Superior temporal gyrus (tissue), 1 donor: ENCODE measurements around the gene MAGEC3.

Experiments used
- DNase-seq: peaks from one replicate; pipeline ENCODE4 v3.0.0-alpha.2; 2016; ENCODE audit errors: extremely low spot score

The MAGEC3 gene

DNA sequence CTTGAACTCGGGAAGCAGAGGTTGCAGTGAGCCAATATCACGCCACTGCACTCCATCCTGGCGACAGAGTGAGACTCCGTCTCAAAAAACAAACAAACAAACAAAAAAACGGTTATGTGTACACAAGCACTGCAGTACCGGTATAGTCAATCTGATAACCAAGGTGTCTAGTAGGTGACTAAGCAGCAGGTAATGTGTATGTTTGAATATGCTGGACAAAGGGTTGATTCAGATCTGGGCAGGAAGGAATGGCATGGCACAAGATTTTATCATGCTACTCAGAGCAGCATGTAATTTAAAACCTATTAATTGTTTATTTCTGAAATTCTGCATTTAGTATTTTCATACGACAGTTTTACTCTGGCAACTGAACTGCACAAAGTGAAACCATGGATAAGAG, 107.3 kb downstream of the MAGEC3 start:
- DNase-seq = no peak

DNA sequence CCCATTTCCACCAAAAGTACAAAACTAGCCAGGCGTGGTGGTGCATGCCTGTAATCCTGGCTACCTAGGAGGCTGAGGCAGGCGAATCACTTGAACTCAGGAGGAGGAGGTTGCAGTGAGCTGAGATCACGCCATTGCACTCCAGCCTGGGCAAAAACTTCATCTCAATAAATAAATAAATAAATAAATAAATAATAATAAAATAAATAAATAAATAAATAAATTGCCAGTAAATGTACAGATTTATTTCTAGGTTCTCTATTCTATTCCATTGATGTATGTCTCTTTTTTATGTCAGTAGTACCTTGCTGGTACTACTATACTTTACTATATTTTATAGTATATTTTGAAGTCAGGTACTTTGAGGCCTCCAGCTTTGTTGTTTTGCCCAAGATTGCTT, 109.2 kb downstream of the MAGEC3 start:
- no peak for DNase-seq
